Activated B cell treated with CpG ODN at 0.5 μM for 24 hours (primary cell): ENCODE data around the gene REV3L. TPM values are rescaled to one million over a fixed set of nuclear protein-coding genes. Genes with fewer than 3 reads are reported as not detected.
"Not testable (repeated sequence)": the region's sequence is repeated elsewhere in the genome, so short reads cannot be mapped to it uniquely, and the experiment has no call there.

Experiments used
- ATAC-seq: fragments of 200-7000 bp; cut with Tn5 transposase; one replicate; pipeline ENCODE4 v1.10.0; 2021; ENCODE audit warnings: low read depth, mild to moderate bottlenecking, moderate library complexity
- CTCF ChIA-PET: fragments of 350-600 bp; sonication (Branson Sonifier 250); formaldehyde crosslinking; loops from one replicate; lab custom pipeline; 2021; ENCODE audit warnings: antibody characterized with exemption; lab: Charles Lee
- POLR2A ChIA-PET: fragments of 350-600 bp; sonication (Branson Sonifier 250); formaldehyde crosslinking; loops from one replicate; lab custom pipeline; 2021; ENCODE audit warnings: antibody characterized with exemption; lab: Charles Lee
- DNase-seq: peaks from one replicate; pipeline ENCODE4 v3.0.0; 2022
- H3K27ac Mint-ChIP-seq: one replicate; pipeline ENCODE4 v1.8.0; 2020; ENCODE audit warnings: mixed read lengths
- H3K27me3 Mint-ChIP-seq: one replicate; pipeline ENCODE4 v1.8.0; 2021; ENCODE audit warnings: mixed read lengths
- H3K36me3 Mint-ChIP-seq: one replicate; pipeline ENCODE4 v1.8.0; 2021; ENCODE audit warnings: low read depth, mixed read lengths
- H3K4me1 Mint-ChIP-seq: one replicate; pipeline ENCODE4 v1.8.0; 2021; ENCODE audit warnings: mixed read lengths
- H3K4me3 Mint-ChIP-seq: one replicate; pipeline ENCODE4 v1.8.0; 2020; ENCODE audit warnings: mild to moderate bottlenecking, mixed read lengths
- H3K9me3 Mint-ChIP-seq: one replicate; pipeline ENCODE4 v1.8.0; 2020; ENCODE audit warnings: mixed read lengths
- intact Hi-C: fragments of 100-400 bp; cut with micrococcal nuclease; formaldehyde crosslinking; loops from one replicate; pipeline ENCODE4 v1.15.1; 2024
- total RNA-seq: library from RNA; stranded (reverse); gene quantifications from 2 replicates; pipeline ENCODE4 v1.2.3, GENCODE V29; 2022
- TF ChIP-seq, protein P1 (sequence below): fragments of 200-600 bp; IDR thresholded peaks from one replicate; pipeline ENCODE4 v1.8.0; 2022; ENCODE audit warnings: antibody characterized with exemption, mild to moderate bottlenecking

REV3L gene
- total RNA-seq, 1 donor from 2014 or later, result 20.0 TPM

DNA sequence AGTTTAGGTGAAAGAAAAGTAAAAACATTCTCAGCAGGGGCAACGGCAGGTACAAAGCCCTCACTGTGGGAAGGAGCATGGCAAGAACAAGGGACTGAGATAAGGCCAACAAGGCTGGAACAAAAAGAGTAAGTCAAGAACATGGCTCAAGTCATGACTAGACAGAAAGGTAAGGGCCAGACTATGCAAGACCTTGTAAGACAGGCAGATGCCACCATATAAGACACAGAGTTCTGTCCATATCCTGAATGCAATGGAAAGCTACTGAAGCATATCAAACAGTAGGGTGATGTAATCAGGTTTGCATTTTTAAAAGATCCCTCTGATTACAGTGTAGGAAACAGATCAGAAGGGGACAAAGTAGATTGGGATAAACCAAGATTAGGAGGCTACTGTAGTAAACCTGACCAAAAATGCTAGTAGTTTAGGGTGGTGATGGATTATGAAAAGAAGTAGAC, 5.5 kb downstream of the REV3L start:
- CTCF ChIA-PET, result interaction anchor here (1.0 to 2.9 kb wide), 14 partner anchors 12 to 566 kb away, joined by 3 to 86 read pairs (median 5); a partner anchor contains a TSS
- Mint-ChIP-seq H3K4me3 (no peak overlapping the region), H3K27ac (peak overlapping the region; percentile 57), H3K4me1 (peaks cover 33% of the 10 kb centered on the region), H3K27me3 (no peaks in the 10 kb centered on the region), H3K36me3 (peaks cover 3% of the 10 kb centered on the region), H3K9me3 (no peaks in the 10 kb centered on the region)
- intact Hi-C loops, result no loop called here
- ATAC-seq (peak; percentile 51), DNase-seq (no peak)
- POLR2A ChIA-PET, result interaction anchor here (3.1 kb wide), 1 partner anchor 218 kb away, joined by 40 read pairs; a partner anchor contains a TSS
- TF ChIP-seq, protein P1, sequence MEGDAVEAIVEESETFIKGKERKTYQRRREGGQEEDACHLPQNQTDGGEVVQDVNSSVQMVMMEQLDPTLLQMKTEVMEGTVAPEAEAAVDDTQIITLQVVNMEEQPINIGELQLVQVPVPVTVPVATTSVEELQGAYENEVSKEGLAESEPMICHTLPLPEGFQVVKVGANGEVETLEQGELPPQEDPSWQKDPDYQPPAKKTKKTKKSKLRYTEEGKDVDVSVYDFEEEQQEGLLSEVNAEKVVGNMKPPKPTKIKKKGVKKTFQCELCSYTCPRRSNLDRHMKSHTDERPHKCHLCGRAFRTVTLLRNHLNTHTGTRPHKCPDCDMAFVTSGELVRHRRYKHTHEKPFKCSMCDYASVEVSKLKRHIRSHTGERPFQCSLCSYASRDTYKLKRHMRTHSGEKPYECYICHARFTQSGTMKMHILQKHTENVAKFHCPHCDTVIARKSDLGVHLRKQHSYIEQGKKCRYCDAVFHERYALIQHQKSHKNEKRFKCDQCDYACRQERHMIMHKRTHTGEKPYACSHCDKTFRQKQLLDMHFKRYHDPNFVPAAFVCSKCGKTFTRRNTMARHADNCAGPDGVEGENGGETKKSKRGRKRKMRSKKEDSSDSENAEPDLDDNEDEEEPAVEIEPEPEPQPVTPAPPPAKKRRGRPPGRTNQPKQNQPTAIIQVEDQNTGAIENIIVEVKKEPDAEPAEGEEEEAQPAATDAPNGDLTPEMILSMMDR, result no peak

DNA sequence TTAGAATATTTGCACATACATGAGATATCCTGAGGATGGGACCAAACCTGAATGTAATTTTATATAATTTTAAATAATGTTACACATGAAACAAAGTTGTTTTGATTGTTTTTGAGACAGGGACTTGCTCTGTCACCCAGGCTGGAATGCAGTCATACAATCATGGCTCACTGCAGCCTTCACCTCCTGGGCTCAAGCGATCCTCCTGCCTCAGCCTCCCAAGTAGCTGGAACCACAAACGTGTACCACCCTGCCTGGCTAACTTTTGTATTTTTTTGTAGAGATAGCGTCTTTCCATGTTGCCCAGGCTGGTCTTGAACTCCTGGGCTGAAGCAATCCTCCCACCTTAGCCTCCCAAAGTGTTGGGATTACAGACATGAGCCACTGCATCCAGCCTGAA, 7.0 kb downstream of the REV3L start:
- POLR2A ChIA-PET, H3K9me3 Mint-ChIP-seq, H3K27me3 Mint-ChIP-seq, H3K4me3 Mint-ChIP-seq, ATAC-seq, intact Hi-C loops, H3K36me3 Mint-ChIP-seq, H3K27ac Mint-ChIP-seq, DNase-seq: not testable (repeated sequence)
- H3K4me1 Mint-ChIP-seq, result peaks cover 23% of the 10 kb centered on the region
- CTCF ChIA-PET, result interaction anchor here (1.2 kb wide), 1 partner anchor 217 kb away, joined by 3 read pairs; a partner anchor contains a TSS

DNA sequence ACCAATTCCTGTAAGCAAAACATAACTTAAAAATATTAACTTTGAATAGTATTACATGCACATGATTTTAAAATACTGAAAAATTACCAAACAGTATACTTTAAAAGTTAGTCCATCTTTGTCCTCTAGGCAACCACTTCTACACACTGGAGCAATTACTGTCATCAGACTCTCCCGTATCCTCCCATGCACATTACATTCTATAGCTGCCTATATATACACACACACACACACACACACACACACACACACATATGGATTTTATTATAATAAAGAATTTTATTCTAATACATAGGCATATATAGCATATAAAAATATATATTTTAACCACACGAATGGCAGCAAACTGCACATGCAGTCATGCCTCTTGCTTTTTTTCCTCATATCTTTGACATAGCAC, 8.2 kb downstream of the REV3L start:
- Mint-ChIP-seq H3K4me3 (no peak overlapping the region), H3K4me1 (peaks cover 21% of the 10 kb centered on the region), H3K36me3 (peaks cover 3% of the 10 kb centered on the region), H3K27ac (no peak overlapping the region), H3K27me3 (no peaks in the 10 kb centered on the region), H3K9me3 (no peaks in the 10 kb centered on the region)
- POLR2A ChIA-PET, result no interaction called here
- TF ChIP-seq, protein P1, result no peak
- intact Hi-C loops, result no loop called here
- ATAC-seq (no peak), DNase-seq (no peak)
- CTCF ChIA-PET, result no interaction called here

DNA sequence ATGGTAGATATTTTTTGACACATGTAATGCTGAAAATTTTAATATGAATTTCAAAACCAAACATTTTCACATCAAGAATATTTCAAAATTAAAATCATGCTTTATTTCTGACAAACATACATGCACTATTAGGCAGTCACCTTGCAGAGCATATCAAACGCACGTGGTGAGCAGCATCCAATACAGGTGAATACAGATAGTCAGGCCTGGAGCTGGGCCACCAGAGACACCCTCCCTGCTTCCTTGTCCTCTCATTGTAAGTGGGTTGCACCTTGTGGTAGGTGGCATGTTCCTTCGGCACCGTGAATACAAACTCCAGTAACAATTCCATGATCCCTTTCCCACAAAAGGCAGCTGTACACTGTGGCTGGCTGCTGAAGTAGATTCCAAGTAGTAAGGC, 8.9 kb downstream of the REV3L start:
- intact Hi-C loops, result no loop called here
- DNase-seq, result no peak
- H3K4me3 Mint-ChIP-seq, result no peak overlapping the region
- peaks cover 9% of the 10 kb centered on the region for H3K36me3 Mint-ChIP-seq
- TF ChIP-seq, protein P1, result no peak
- no peak for ATAC-seq
- H3K9me3 Mint-ChIP-seq, result no peaks in the 10 kb centered on the region
- POLR2A ChIA-PET, result no interaction called here
- peaks cover 24% of the 10 kb centered on the region for H3K4me1 Mint-ChIP-seq
- no peaks in the 10 kb centered on the region for H3K27me3 Mint-ChIP-seq
- no peak overlapping the region for H3K27ac Mint-ChIP-seq
- CTCF ChIA-PET, result no interaction called here

DNA sequence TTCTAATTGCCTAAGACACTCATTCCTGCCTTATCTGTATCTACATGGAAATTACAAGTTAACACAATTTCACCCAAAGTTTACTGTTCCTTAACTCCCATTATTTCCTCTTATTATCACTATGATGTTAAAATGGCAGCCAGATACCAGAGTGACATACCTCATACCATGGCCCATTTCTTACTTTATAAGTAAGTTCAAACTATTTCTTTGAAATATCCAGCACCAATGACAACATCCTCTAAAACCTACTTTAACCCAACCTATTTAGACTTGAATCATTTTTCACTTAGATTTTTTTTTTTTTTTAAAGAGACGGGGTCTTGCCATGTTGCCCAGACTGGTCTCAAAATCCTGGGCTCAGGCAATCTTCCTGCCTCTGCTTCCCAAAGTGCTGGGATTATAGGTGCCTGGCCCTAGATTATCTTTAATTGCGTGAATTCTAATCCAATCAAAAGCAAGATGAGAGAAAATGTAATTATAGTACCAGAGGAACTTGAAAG, 10.0 kb downstream of the REV3L start:
- intact Hi-C loops, result no loop called here
- ChIA-PET CTCF (no interaction called here), POLR2A (no interaction called here)
- Mint-ChIP-seq H3K36me3 (peaks cover 10% of the 10 kb centered on the region), H3K27ac (no peak overlapping the region), H3K4me3 (no peak overlapping the region), H3K9me3 (no peaks in the 10 kb centered on the region), H3K27me3 (no peaks in the 10 kb centered on the region), H3K4me1 (peaks cover 15% of the 10 kb centered on the region)
- TF ChIP-seq, protein P1, result no peak
- ATAC-seq, result no peak
- no peak for DNase-seq
